Thymus (tissue), 11 donors: ENCODE measurements around the gene CEP152. TPM values are rescaled to one million over a fixed set of nuclear protein-coding genes. Genes with fewer than 3 reads are reported as not detected.

ENCODE experiments used
- DNase-seq, 9 donors: peaks; one replicate each; pipeline ENCODE4 v3.0.0-alpha.2; 2013; ENCODE audit warnings: low spot score in 9 of 9, low read depth in 6 of 9, missing footprints in 1 of 9
- H3K27ac ChIP-seq, 2 donors: one replicate each; pipeline ENCODE4 v1.5.1; 2013; ENCODE audit warnings: control low read depth in 1 of 2, low read depth in 1 of 2, low read length in 1 of 2, mild to moderate bottlenecking in 1 of 2, moderate library complexity in 1 of 2
- H3K27me3 ChIP-seq, 2 donors: one replicate each; pipeline ENCODE4 v1.5.1; 2013; ENCODE audit warnings: low read length in 1 of 2; ENCODE audit not compliant: control insufficient read depth in 2 of 2, insufficient read depth in 1 of 2
- H3K36me3 ChIP-seq, 2 donors: one replicate each; pipeline ENCODE4 v1.5.1; 2013; ENCODE audit warnings: low read length in 1 of 2, mild to moderate bottlenecking in 1 of 2, moderate library complexity in 1 of 2; ENCODE audit not compliant: control insufficient read depth in 2 of 2, insufficient read depth in 2 of 2
- H3K4me1 ChIP-seq, 2 donors: one replicate each; pipeline ENCODE4 v1.5.1; 2013; ENCODE audit warnings: low read length in 2 of 2; ENCODE audit not compliant: control insufficient read depth in 2 of 2, insufficient read depth in 2 of 2
- H3K4me3 ChIP-seq, 2 donors: one replicate each; pipeline ENCODE4 v1.5.1; 2013; ENCODE audit warnings: low read length in 2 of 2, control low read depth in 1 of 2, mild to moderate bottlenecking in 1 of 2
- H3K9me3 ChIP-seq, 2 donors: one replicate each; pipeline ENCODE4 v1.5.1; 2013; ENCODE audit warnings: low read length in 1 of 2, mild to moderate bottlenecking in 1 of 2; ENCODE audit not compliant: control insufficient read depth in 2 of 2, insufficient read depth in 1 of 2
- WGBS: extraction: QIAGEN DNeasy Blood & Tissue Kit; methylation state at CpG from one replicate; pipeline ENCODE4 v1.1.7; 2013; 5-methylcytosine and 5-hydroxymethylcytosine counted together
- polyA plus RNA-seq: library from polyadenylated mRNA; stranded (reverse); fragments of 200-250 nt; gene quantifications from one replicate; pipeline ENCODE4 v1.2.3, GENCODE V29; 2013
- total RNA-seq: library from RNA; stranded (reverse); fragments of 120-200 nt; gene quantifications from one replicate; pipeline ENCODE4 v1.2.4, GENCODE V29; 2013
- donor health status: healthy.

The CEP152 gene
- total and polyA plus RNA-seq, 2 donors: 3.0 to 9.1 TPM

- no peaks in the 10 kb centered on the region for H3K4me1 ChIP-seq
- no peak for DNase-seq
- H3K36me3 ChIP-seq: no peaks in the 10 kb centered on the region
- no peaks in the 10 kb centered on the region for H3K27me3 ChIP-seq
- no peaks in the 10 kb centered on the region for H3K9me3 ChIP-seq
- no peak overlapping the region for H3K4me3 ChIP-seq
- no peak overlapping the region for H3K27ac ChIP-seq
- WGBS: 93% methylated on average over 4 of the region's 4 CpGs
These were observed 99.8 kb downstream of the CEP152 start for GRCh38 chr15:48710952-48711495.

- no peaks in the 10 kb centered on the region for H3K4me1 ChIP-seq
- H3K4me3 ChIP-seq: no peak overlapping the region
- WGBS: 98% methylated on average over 1 of the region's 1 CpG
- H3K9me3 ChIP-seq: no peaks in the 10 kb centered on the region
- no peaks in the 10 kb centered on the region for H3K36me3 ChIP-seq
- no peak overlapping the region for H3K27ac ChIP-seq
- no peaks in the 10 kb centered on the region for H3K27me3 ChIP-seq
- no peak for DNase-seq
These were observed 102.2 kb downstream of the CEP152 start for GRCh38 chr15:48708641-48709040.

- Histone ChIP-seq H3K36me3 (no peaks in the 10 kb centered on the region), H3K4me3 (no peak overlapping the region), H3K27ac (no peak overlapping the region), H3K27me3 (no peaks in the 10 kb centered on the region), H3K9me3 (no peaks in the 10 kb centered on the region), H3K4me1 (no peaks in the 10 kb centered on the region)
- WGBS: 94% methylated on average over 1 of the region's 1 CpG
- DNase-seq: no peak
These were observed 105.5 kb downstream of the CEP152 start for GRCh38 chr15:48705381-48705780.

- no peaks in the 10 kb centered on the region for H3K27me3 ChIP-seq
- H3K27ac ChIP-seq: no peak overlapping the region
- DNase-seq: no peak
- no peaks in the 10 kb centered on the region for H3K36me3 ChIP-seq
- 99% methylated on average over 1 of the region's 1 CpG for WGBS
- no peak overlapping the region for H3K4me3 ChIP-seq
- H3K4me1 ChIP-seq: no peaks in the 10 kb centered on the region
- no peaks in the 10 kb centered on the region for H3K9me3 ChIP-seq
These were observed 107.3 kb downstream of the CEP152 start for GRCh38 chr15:48703544-48703943.

GRCh38 chr15:48702569-48703236, 108.2 kb downstream of the CEP152 start:
- Histone ChIP-seq H3K27ac (no peak overlapping the region), H3K9me3 (no peaks in the 10 kb centered on the region), H3K36me3 (no peaks in the 10 kb centered on the region), H3K27me3 (no peaks in the 10 kb centered on the region), H3K4me3 (no peak overlapping the region), H3K4me1 (no peaks in the 10 kb centered on the region)
- no peak for DNase-seq
- WGBS: 99% methylated on average over 2 of the region's 2 CpGs

- Histone ChIP-seq H3K36me3 (no peaks in the 10 kb centered on the region), H3K27ac (no peak overlapping the region), H3K4me1 (no peaks in the 10 kb centered on the region), H3K4me3 (no peak overlapping the region), H3K9me3 (no peaks in the 10 kb centered on the region), H3K27me3 (no peaks in the 10 kb centered on the region)
- DNase-seq: no peak
- WGBS: 63% methylated on average over 3 of the region's 3 CpGs
These were observed 114.1 kb downstream of the CEP152 start for GRCh38 chr15:48696627-48697312.

GRCh38 chr15:48695827-48696573, 114.9 kb downstream of the CEP152 start:
- Histone ChIP-seq H3K36me3 (no peaks in the 10 kb centered on the region), H3K4me3 (no peak overlapping the region), H3K27me3 (no peaks in the 10 kb centered on the region), H3K4me1 (no peaks in the 10 kb centered on the region), H3K27ac (no peak overlapping the region), H3K9me3 (no peaks in the 10 kb centered on the region)
- 79% methylated on average over 6 of the region's 6 CpGs for WGBS
- no peak for DNase-seq

- no peak for DNase-seq
- no peaks in the 10 kb centered on the region for H3K9me3 ChIP-seq
These were observed 115.6 kb downstream of the CEP152 start for GRCh38 chr15:48695088-48695826.

More at GRCh38 chr15:48695088-48695826, 115.6 kb downstream of the CEP152 start:
- H3K27me3 ChIP-seq: no peaks in the 10 kb centered on the region
- H3K27ac ChIP-seq: no peak overlapping the region
- no peak overlapping the region for H3K4me3 ChIP-seq
- H3K36me3 ChIP-seq: no peaks in the 10 kb centered on the region
- no peaks in the 10 kb centered on the region for H3K4me1 ChIP-seq
